GM12878 (cell line): ENCODE data around the gene SCCPDH. TPM values are rescaled to one million over a fixed set of nuclear protein-coding genes. Genes with fewer than 3 reads are reported as not detected.

Source experiments
- ATAC-seq: fragments of 200-7000 bp; cut with Tn5 transposase; 3 replicates; pipeline ENCODE4 v1.9.1; 2020; ENCODE audit warnings: mild to moderate bottlenecking, moderate library complexity
- BruUV-seq: library from RNA; stranded (reverse); fragments of 400-500 nt; replicated peaks from 2 replicates; lab custom pipeline; 2021; lab: Mats Ljungman, UMichigan
- CTCF ChIA-PET: fragments of 300-600 bp; sonication (Branson Sonifier 250); formaldehyde crosslinking; extraction: SDS; loops from one replicate; lab custom pipeline; 2021; ENCODE audit warnings: inconsistent platforms; lab: Yijun Ruan, JAX
- POLR2A ChIA-PET: fragments of 350-600 bp; formaldehyde crosslinking; extraction: SDS; loops from one replicate; lab custom pipeline; 2021; ENCODE audit warnings: inconsistent platforms; lab: Charles Lee
- RAD21 ChIA-PET: fragments of 300-600 bp; sonication (Branson Sonifier 250); formaldehyde crosslinking; loops from one replicate; lab custom pipeline; 2023; ENCODE audit warnings: antibody characterized with exemption; ENCODE audit not compliant: unreplicated experiment; lab: Charles Lee
- SMC1A ChIA-PET: fragments of 300-600 bp; sonication (Branson Sonifier 250); formaldehyde crosslinking; loops from one replicate; lab custom pipeline; 2023; ENCODE audit not compliant: unreplicated experiment, uncharacterized antibody; lab: Charles Lee
- DNase-seq: peaks from one replicate; pipeline ENCODE4 v3.0.0-alpha.2; 2011; ENCODE audit warnings: low read depth, low spot score
- FAIRE-seq: peaks from 3 replicates; lab custom pipeline; 2011; peaks lifted over from hg19 to GRCh38; lab: Jason Lieb, UNC
- H2AFZ ChIP-seq: 2 replicates; pipeline ENCODE4 v1.6.0; 2011; ENCODE audit warnings: low read depth, low read length, control low read depth; ENCODE audit not compliant: control insufficient read depth
- H3K27ac ChIP-seq: 2 replicates; pipeline ENCODE4 v1.5.1; 2011; ENCODE audit warnings: control low read depth; ENCODE audit not compliant: control insufficient read depth, insufficient read depth
- H3K27me3 ChIP-seq, 2 experiments: replicated peaks in 1 of 2; 2 replicates each; pipeline versions ENCODE4 v1.6.0 to v1.6.1; 2011; ENCODE audit warnings: low read length in 1 of 2; ENCODE audit not compliant: control insufficient read depth in 2 of 2, insufficient read depth in 2 of 2
- H3K36me3 ChIP-seq, 2 experiments: 2 replicates each; pipeline ENCODE4 v1.5.1; 2011; ENCODE audit warnings: low read length in 1 of 2; ENCODE audit not compliant: control insufficient read depth in 2 of 2, insufficient read depth in 2 of 2
- H3K4me1 ChIP-seq: 2 replicates; pipeline ENCODE4 v1.6.1; 2011; ENCODE audit warnings: mild to moderate bottlenecking, low read length, moderate library complexity, mixed read lengths; ENCODE audit not compliant: control insufficient read depth, insufficient read depth
- H3K4me2 ChIP-seq: 2 replicates; pipeline ENCODE4 v1.6.0; 2011; ENCODE audit warnings: control low read depth; ENCODE audit not compliant: control insufficient read depth, insufficient read depth
- H3K4me3 ChIP-seq: fragments of 200-600 bp; sonication (generic); 2 replicates; pipeline ENCODE4 v1.5.1; 2016
- H3K79me2 ChIP-seq: 2 replicates; pipeline ENCODE4 v1.6.0; 2011; ENCODE audit warnings: low read length; ENCODE audit not compliant: control insufficient read depth, insufficient read depth
- H3K9ac ChIP-seq: 2 replicates; pipeline ENCODE4 v1.8.0; 2011; ENCODE audit warnings: low read length, control low read depth, mixed read lengths; ENCODE audit not compliant: control insufficient read depth, insufficient read depth
- H3K9me3 ChIP-seq: replicated peaks from 3 replicates; pipeline ENCODE4 v1.5.1; 2011; ENCODE audit warnings: mild to moderate bottlenecking, low read length; ENCODE audit not compliant: control insufficient read depth, insufficient read depth
- H4K20me1 ChIP-seq: 2 replicates; pipeline ENCODE4 v1.6.0; 2011; ENCODE audit not compliant: control insufficient read depth, insufficient read depth
- ETV6 ChIP-seq, 2 experiments: fragments of 450-650 bp in 1 of 2; IDR thresholded peaks in 1 of 2; conservative IDR thresholded peaks in 1 of 2; 2 replicates each; pipeline ENCODE4 v1.6.1; 2014; ENCODE audit warnings: antibody characterized with exemption in 1 of 2, borderline replicate concordance in 1 of 2, low read depth in 1 of 2, mild to moderate bottlenecking in 1 of 2, moderate library complexity in 1 of 2
- HDAC6 ChIP-seq: fragments of 200-600 bp; sonication (generic); IDR thresholded peaks from one replicate; pipeline ENCODE4 v1.8.0; 2017; ENCODE audit warnings: antibody characterized with exemption; ENCODE audit not compliant: unreplicated experiment
- POU2F2 ChIP-seq: IDR thresholded peaks from 3 replicates; pipeline ENCODE4 v1.6.1; 2011; ENCODE audit warnings: low read depth, mild to moderate bottlenecking, low read length, borderline replicate concordance
- WGBS: methylation state at CpG from one replicate; pipeline ENCODE4 v1.1.6; 2016; ENCODE audit warnings: low lambda C conversion rate; ENCODE audit not compliant: insufficient replicate concordance, insufficient coverage; ENCODE audit errors: missing lambda C conversion rate; 5-methylcytosine and 5-hydroxymethylcytosine counted together
- in situ Hi-C: fragments of 300-500 bp; cut with MboI; formaldehyde crosslinking; loops from 9 replicates; pipeline ENCODE4 v1.14.3; 2018; ENCODE audit warnings: mixed read lengths
- intact Hi-C: fragments of 100-400 bp; cut with micrococcal nuclease; formaldehyde crosslinking; loops from one replicate; pipeline ENCODE4 v1.14.2; 2022; ENCODE audit not compliant: unreplicated experiment
- polyA plus RNA-seq, 11 experiments: library from polyadenylated mRNA; depleted of rRNA in 4 of 11; unstranded in 6 of 11; stranded (reverse) in 5 of 11; fragments of >200 nt; fragmentation: Nextera tagmentation in 4 of 11; fragmentation: Illumina TruSeq in 1 of 11; extraction: Ambion mirVana in 4 of 11; extraction: Trizol in 1 of 11; gene quantifications; 1 replicate in 1 of 11; 2 replicates in 10 of 11; pipeline versions ENCODE4 v1.2.1 to v1.2.3, GENCODE V29; 2011 to 2016; ENCODE audit warnings: inconsistent platforms in 2 of 11, missing spikeins in 2 of 11, low read depth in 1 of 11
- total RNA-seq, 4 experiments: library from RNA; depleted of rRNA in 3 of 4; stranded (reverse); fragments of >200 nt in 3 of 4; fragmentation: Illumina TruSeq in 1 of 4; extraction: Trizol in 1 of 4; gene quantifications; 2 replicates each; pipeline versions ENCODE4 v1.2.1 to v1.2.3, GENCODE V29; 2013 to 2021
- TF ChIP-seq, protein P1 (sequence below): fragments of 450-650 bp; IDR thresholded peaks from 2 replicates; pipeline ENCODE4 v1.6.1; 2014; ENCODE audit warnings: mild to moderate bottlenecking
- TF ChIP-seq, protein P2 (sequence below): fragments of 450-650 bp; IDR thresholded peaks from 2 replicates; pipeline ENCODE4 v1.6.1; 2017; ENCODE audit warnings: antibody characterized with exemption, mild to moderate bottlenecking, moderate library complexity
- TF ChIP-seq, protein P3 (sequence below): fragments of 450-650 bp; formaldehyde crosslinking; IDR thresholded peaks from 2 replicates; pipeline ENCODE4 v1.4.0; 2022; ENCODE audit warnings: mild to moderate bottlenecking, moderate library complexity

Gene SCCPDH
- total and polyA plus RNA-seq, 10 of the 15 experiments (the other 5 are each of a cell fraction or from before 2014, with no cell fraction given) = 5.4 to 44.8 (median 24.5) TPM

DNA sequence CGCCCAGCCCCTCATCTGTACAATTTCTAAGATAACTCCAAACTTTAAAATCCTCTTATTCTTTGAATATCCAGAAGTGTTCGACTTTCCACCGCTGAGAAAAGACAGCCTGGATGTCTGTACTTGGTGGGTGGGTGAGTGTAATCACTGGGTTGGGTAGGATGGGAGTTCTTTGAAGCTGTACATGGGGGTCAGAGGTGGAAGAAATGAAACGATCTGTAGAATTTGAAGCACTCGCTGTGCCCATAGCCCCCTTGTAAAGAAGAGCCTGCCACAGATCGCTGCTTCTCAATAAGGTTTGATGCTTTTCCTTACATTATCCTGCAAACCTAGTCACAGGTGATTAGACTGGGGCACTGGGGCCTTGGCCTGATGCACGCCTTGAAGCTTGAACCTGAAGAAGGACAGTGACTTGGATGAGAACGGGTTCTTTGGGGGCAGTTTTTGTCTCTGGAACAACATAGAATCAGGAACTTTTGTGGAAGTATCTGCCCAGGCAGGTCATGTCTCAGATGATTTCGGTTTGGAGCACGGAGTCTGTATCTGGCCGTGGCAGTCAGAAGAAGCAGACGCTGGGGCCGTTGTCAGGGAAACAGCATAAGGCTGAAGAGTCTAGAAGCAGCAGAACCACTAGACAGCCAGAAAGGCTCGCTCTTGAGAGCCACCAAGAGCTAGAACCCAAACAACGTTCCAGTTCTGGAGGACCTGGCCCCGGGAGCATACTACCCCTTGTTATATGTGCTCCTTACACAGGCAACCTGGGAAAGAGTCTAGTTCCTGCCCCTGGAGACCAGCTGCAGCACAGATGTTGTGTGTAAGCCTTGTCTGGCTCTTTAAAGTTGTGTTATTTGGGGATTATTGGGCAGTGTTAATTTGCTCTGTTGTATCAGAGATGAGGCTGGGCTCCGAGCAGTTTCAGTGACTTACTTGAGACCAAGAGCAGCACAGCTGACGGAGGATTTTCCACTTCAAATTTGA, 45.1 kb upstream of the SCCPDH start:
- H2AFZ ChIP-seq = no peak overlapping the region
- FAIRE-seq (no peak), DNase-seq (no peak), ATAC-seq (no peak)
- no peaks in the 10 kb centered on the region for H3K36me3 ChIP-seq
- ChIA-PET SMC1A (no interaction called here), POLR2A (no interaction called here), CTCF (interaction anchor here (0.7 kb wide), 1 partner anchor 10 kb away, joined by 3 read pairs; no protein-coding TSS in a partner anchor), RAD21 (no interaction called here)
- 85% methylated on average over 18 of the region's 18 CpGs for WGBS
- no peak overlapping the region for H3K4me2 ChIP-seq
- H3K9me3 ChIP-seq = no peaks in the 10 kb centered on the region; the same call in 2 of the 3 replicates
- in situ Hi-C loops = no loop called here
- BruUV-seq = no TSS peak
- no peaks in the 10 kb centered on the region for H3K4me1 ChIP-seq
- no peaks in the 10 kb centered on the region for H3K79me2 ChIP-seq
- H3K27me3 ChIP-seq = no peaks in the 10 kb centered on the region
- no peak overlapping the region for H3K27ac ChIP-seq
- TF ChIP-seq, protein P1, sequence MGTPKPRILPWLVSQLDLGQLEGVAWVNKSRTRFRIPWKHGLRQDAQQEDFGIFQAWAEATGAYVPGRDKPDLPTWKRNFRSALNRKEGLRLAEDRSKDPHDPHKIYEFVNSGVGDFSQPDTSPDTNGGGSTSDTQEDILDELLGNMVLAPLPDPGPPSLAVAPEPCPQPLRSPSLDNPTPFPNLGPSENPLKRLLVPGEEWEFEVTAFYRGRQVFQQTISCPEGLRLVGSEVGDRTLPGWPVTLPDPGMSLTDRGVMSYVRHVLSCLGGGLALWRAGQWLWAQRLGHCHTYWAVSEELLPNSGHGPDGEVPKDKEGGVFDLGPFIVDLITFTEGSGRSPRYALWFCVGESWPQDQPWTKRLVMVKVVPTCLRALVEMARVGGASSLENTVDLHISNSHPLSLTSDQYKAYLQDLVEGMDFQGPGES = no peak
- TF ChIP-seq ETV6 (conservative IDR thresholded peaks at IDR 0.05 in 1 of 2, IDR thresholded peaks at IDR 0.05 in 1 of 2; ENCODE audit: borderline replicate concordance in 1 of 2, low read depth in 1 of 2) (no peak), POU2F2 (no peak), HDAC6 (no peak)
- TF ChIP-seq, protein P2, sequence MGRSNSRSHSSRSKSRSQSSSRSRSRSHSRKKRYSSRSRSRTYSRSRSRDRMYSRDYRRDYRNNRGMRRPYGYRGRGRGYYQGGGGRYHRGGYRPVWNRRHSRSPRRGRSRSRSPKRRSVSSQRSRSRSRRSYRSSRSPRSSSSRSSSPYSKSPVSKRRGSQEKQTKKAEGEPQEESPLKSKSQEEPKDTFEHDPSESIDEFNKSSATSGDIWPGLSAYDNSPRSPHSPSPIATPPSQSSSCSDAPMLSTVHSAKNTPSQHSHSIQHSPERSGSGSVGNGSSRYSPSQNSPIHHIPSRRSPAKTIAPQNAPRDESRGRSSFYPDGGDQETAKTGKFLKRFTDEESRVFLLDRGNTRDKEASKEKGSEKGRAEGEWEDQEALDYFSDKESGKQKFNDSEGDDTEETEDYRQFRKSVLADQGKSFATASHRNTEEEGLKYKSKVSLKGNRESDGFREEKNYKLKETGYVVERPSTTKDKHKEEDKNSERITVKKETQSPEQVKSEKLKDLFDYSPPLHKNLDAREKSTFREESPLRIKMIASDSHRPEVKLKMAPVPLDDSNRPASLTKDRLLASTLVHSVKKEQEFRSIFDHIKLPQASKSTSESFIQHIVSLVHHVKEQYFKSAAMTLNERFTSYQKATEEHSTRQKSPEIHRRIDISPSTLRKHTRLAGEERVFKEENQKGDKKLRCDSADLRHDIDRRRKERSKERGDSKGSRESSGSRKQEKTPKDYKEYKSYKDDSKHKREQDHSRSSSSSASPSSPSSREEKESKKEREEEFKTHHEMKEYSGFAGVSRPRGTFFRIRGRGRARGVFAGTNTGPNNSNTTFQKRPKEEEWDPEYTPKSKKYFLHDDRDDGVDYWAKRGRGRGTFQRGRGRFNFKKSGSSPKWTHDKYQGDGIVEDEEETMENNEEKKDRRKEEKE = no peak
- TF ChIP-seq, protein P3, sequence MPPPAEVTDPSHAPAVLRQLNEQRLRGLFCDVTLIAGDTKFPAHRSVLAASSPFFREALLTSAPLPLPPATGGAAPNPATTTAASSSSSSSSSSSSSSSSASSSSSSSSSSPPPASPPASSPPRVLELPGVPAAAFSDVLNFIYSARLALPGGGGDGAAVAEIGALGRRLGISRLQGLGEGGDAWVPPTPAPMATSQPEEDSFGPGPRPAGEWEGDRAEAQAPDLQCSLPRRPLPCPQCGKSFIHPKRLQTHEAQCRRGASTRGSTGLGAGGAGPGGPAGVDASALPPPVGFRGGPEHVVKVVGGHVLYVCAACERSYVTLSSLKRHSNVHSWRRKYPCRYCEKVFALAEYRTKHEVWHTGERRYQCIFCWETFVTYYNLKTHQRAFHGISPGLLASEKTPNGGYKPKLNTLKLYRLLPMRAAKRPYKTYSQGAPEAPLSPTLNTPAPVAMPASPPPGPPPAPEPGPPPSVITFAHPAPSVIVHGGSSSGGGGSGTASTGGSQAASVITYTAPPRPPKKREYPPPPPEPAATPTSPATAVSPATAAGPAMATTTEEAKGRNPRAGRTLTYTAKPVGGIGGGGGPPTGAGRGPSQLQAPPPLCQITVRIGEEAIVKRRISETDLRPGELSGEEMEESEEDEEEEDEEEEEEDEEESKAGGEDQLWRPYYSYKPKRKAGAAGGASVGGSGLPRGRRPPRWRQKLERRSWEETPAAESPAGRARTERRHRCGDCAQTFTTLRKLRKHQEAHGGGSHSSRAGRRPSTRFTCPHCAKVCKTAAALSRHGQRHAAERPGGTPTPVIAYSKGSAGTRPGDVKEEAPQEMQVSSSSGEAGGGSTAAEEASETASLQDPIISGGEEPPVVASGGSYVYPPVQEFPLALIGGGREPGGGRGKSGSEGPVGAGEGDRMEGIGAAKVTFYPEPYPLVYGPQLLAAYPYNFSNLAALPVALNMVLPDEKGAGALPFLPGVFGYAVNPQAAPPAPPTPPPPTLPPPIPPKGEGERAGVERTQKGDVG (CRISPR knock-in tag) = no peak
- no peak overlapping the region for H3K4me3 ChIP-seq
- H3K9ac ChIP-seq = no peak overlapping the region
- intact Hi-C loops = no loop called here
- no peaks in the 10 kb centered on the region for H4K20me1 ChIP-seq
